ENCODE results near the gene KIAA2012. TPM values are rescaled to one million over a fixed set of nuclear protein-coding genes. Genes with fewer than 3 reads are reported as not detected.
A peak's percentile ranks its signal among the peaks of the same experiment; 100 is the strongest.

Gene KIAA2012
- total and polyA plus RNA-seq, 2 donors (not counting 1 experiment from before 2014, with no cell fraction given), result not detected

DNA sequence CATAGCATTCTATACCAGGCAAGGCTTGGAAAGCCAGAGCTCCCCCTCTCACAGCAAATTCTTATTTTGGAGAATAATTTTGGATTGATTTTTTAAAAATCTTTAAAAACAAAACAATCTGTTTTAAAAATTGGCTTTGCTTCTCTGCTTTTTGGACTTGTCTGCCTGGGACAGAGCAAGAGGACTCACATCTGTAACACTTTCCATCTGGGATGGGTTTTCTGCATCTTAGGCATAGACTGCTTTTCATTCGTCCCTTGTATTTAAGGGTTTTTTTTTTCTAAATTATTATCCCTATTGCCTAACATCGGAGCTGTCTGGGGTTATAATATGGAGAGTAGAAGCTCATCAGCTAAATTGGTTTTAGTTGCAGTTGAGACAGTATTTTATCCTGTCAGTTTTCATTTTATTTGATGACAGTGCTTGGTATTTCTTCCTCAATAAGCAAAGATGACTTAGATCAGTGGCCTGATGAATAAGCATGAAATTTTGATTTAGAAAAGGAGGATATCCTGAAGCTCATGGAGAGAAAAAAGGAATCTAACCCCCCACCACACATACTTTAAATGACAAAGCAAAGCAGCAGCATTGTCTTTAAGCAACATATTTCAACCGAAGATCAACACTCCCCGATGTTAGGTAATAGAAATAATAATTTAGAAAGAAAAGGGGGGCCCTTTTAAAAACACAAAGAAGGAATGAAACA, 41.7 kb upstream of the KIAA2012 start:
- TF ChIP-seq EZH2 (IDR thresholded peaks at IDR 0.05; ENCODE audit: borderline replicate concordance, insufficient read depth, low read depth, low read length, poor library complexity, severe bottlenecking), result no peak
- H3K4me3 ChIP-seq (ENCODE audit: control extremely low read depth in 1 of 5, extremely low read depth in 1 of 5, insufficient read depth in 1 of 5, low read depth in 2 of 5, low read length in 4 of 5), result no peak overlapping the region
- Mint-ChIP-seq H3K4me1 (peaks cover 13% of the 10 kb centered on the region), H3K27ac (no peak overlapping the region), H3K4me3 (peak overlapping the region; percentile 91), H3K9me3 (ENCODE audit: insufficient read depth) (no peaks in the 10 kb centered on the region), H3K27me3 (peaks cover 27% of the 10 kb centered on the region)
- no CpG with 5 or more reads among the region's 4 CpGs for WGBS (ENCODE audit: insufficient coverage)
- H3K27me3 ChIP-seq (replicated peaks in 1 of 4; ENCODE audit: control extremely low read depth in 1 of 4, control insufficient read depth in 3 of 4, insufficient read depth in 4 of 4, low read length in 3 of 4), result peaks cover 0 to 34% (median 18%) of the 10 kb centered on the region in 4 experiments
- H3K36me3 ChIP-seq (replicated peaks in 1 of 2; ENCODE audit: control extremely low read depth in 1 of 2, control insufficient read depth in 1 of 2, extremely low read depth in 1 of 2, insufficient read depth in 2 of 2, low read length in 1 of 2), result no peaks in the 10 kb centered on the region
- H3K27ac ChIP-seq (ENCODE audit: low read length in 2 of 2), result no peak overlapping the region
- no peaks in the 10 kb centered on the region for H4K20me1 ChIP-seq (ENCODE audit: control insufficient read depth, insufficient read depth, low read length, poor library complexity, severe bottlenecking)
- no peak overlapping the region for H3K9ac ChIP-seq (ENCODE audit: low read length)
- intact Hi-C loops (cut with micrococcal nuclease), result loop anchor here (5.0 to 10.0 kb wide), 6 partner anchors 203 to 1219 kb away; partner anchors contain the start of genes BMPR2, BZW1, CARF and STRADB
- POLR2A ChIA-PET, result interaction anchor here (0.6 kb wide), 1 partner anchor 72 kb away, joined by 4 read pairs; no protein-coding TSS in a partner anchor
- peaks cover 0 to 11% (median 0%) of the 10 kb centered on the region in 3 donors for H3K9me3 ChIP-seq (ENCODE audit: control extremely low read depth in 1 of 3, control insufficient read depth in 2 of 3, insufficient read depth in 1 of 3, low read length in 2 of 3)
- ATAC-seq (ENCODE audit: low read depth) (no peak), DNase-seq (no peak)
- CTCF ChIA-PET, result no interaction called here
- peaks cover 20 to 25% of the 10 kb centered on the region in 2 donors for H3K4me1 ChIP-seq (ENCODE audit: control insufficient read depth in 2 of 2, insufficient read depth in 2 of 2, low read length in 2 of 2)
- H3K4me2 ChIP-seq (replicated peaks; ENCODE audit: low read depth, low read length, poor library complexity, severe bottlenecking), result no peak overlapping the region
- H3K79me2 ChIP-seq (ENCODE audit: control insufficient read depth, insufficient read depth, low read length), result no peaks in the 10 kb centered on the region
- H2AFZ ChIP-seq (ENCODE audit: insufficient read depth, low read depth, low read length, poor library complexity, severe bottlenecking), result no peak overlapping the region

DNA sequence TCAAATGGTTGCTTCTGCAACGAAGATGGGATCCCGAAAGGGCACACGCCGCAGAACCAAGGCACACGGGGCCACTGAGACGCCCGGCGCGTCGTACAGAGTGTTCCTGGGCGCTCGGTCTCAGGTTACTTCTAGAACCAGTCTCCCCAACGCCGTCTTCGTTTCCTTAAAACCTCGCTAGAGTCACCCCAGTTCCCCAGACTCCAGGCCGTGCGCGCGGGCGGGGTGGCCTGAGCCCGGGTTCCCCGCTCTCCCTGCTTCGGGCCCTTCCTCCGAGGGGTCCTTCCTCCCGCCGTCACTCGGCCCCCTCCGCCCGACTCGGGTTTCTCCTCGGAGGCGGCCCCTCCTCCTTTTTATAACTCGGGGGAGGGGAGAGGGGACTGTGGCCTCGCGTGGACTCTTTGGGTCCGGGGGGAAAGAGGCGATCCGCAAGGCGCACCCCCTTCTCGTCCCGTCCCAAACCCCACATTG, 40.2 kb upstream of the KIAA2012 start:
- peak overlapping the region; percentile 63 to 89 (median 72) for H3K4me3 ChIP-seq (ENCODE audit: control extremely low read depth in 1 of 5, extremely low read depth in 1 of 5, insufficient read depth in 1 of 5, low read depth in 2 of 5, low read length in 4 of 5)
- Mint-ChIP-seq H3K27ac (peak overlapping the region; percentile 59), H3K4me1 (peaks cover 13% of the 10 kb centered on the region)

More for the DNA sequence above, 40.2 kb upstream of the KIAA2012 start:
- Histone ChIP-seq H3K79me2 (ENCODE audit: control insufficient read depth, insufficient read depth, low read length) (no peaks in the 10 kb centered on the region), H3K36me3 (replicated peaks in 1 of 2; ENCODE audit: control extremely low read depth in 1 of 2, control insufficient read depth in 1 of 2, extremely low read depth in 1 of 2, insufficient read depth in 2 of 2, low read length in 1 of 2) (no peaks in the 10 kb centered on the region), H3K27me3 (replicated peaks in 1 of 4; ENCODE audit: control extremely low read depth in 1 of 4, control insufficient read depth in 3 of 4, insufficient read depth in 4 of 4, low read length in 3 of 4) (peaks cover 0 to 43% (median 29%) of the 10 kb centered on the region in 4 experiments), H4K20me1 (ENCODE audit: control insufficient read depth, insufficient read depth, low read length, poor library complexity, severe bottlenecking) (no peaks in the 10 kb centered on the region), H3K9ac (ENCODE audit: low read length) (peak overlapping the region; percentile 77), H3K4me1 (ENCODE audit: control insufficient read depth in 2 of 2, insufficient read depth in 2 of 2, low read length in 2 of 2) (peaks cover 20 to 25% of the 10 kb centered on the region in 2 donors), H3K9me3 (ENCODE audit: control extremely low read depth in 1 of 3, control insufficient read depth in 2 of 3, insufficient read depth in 1 of 3, low read length in 2 of 3) (peaks cover 0 to 14% (median 0%) of the 10 kb centered on the region in 3 donors), H2AFZ (ENCODE audit: insufficient read depth, low read depth, low read length, poor library complexity, severe bottlenecking) (peak overlapping the region; percentile 82), H3K4me2 (replicated peaks; ENCODE audit: low read depth, low read length, poor library complexity, severe bottlenecking) (peak overlapping the region; percentile 98), H3K27ac (ENCODE audit: low read length in 2 of 2) (no peak overlapping the region)
- ChIA-PET CTCF (no interaction called here), POLR2A (no interaction called here)
- ATAC-seq (ENCODE audit: low read depth), result peak; percentile 15
- TF ChIP-seq EZH2 (IDR thresholded peaks at IDR 0.05; ENCODE audit: borderline replicate concordance, insufficient read depth, low read depth, low read length, poor library complexity, severe bottlenecking), result no peak
- TF ChIP-seq, protein P1, sequence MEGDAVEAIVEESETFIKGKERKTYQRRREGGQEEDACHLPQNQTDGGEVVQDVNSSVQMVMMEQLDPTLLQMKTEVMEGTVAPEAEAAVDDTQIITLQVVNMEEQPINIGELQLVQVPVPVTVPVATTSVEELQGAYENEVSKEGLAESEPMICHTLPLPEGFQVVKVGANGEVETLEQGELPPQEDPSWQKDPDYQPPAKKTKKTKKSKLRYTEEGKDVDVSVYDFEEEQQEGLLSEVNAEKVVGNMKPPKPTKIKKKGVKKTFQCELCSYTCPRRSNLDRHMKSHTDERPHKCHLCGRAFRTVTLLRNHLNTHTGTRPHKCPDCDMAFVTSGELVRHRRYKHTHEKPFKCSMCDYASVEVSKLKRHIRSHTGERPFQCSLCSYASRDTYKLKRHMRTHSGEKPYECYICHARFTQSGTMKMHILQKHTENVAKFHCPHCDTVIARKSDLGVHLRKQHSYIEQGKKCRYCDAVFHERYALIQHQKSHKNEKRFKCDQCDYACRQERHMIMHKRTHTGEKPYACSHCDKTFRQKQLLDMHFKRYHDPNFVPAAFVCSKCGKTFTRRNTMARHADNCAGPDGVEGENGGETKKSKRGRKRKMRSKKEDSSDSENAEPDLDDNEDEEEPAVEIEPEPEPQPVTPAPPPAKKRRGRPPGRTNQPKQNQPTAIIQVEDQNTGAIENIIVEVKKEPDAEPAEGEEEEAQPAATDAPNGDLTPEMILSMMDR (IDR thresholded peaks at IDR 0.05), result no peak
- WGBS (ENCODE audit: insufficient coverage), result under 1% methylated on average over 35 of the region's 42 CpGs
- DNase-seq, result peak; percentile 70
- intact Hi-C loops (cut with micrococcal nuclease), result loop anchor here (1.0 to 10.0 kb wide), 8 partner anchors 28 to 1221 kb away; partner anchors contain the start of genes BMPR2, BZW1, CARF and STRADB
- Mint-ChIP-seq H3K27me3 (peaks cover 18% of the 10 kb centered on the region), H3K4me3 (peak overlapping the region; percentile 91), H3K9me3 (ENCODE audit: insufficient read depth) (no peaks in the 10 kb centered on the region)

Data from B cell (primary cell).